Stomach (tissue), 9 donors: ENCODE measurements around the gene MAP4K5. TPM values are rescaled to one million over a fixed set of nuclear protein-coding genes. Genes with fewer than 3 reads are reported as not detected.

Experiments
- DNase-seq, 2 donors: peaks; one replicate each; pipeline versions ENCODE4 v3.0.0 to v3.0.0-alpha.2; 2013 to 2019
- H3K27ac ChIP-seq, 5 donors: fragments of 200-600 bp in 4 of 5; sonication (generic) in 4 of 5; one replicate each; pipeline ENCODE4 v1.5.1; 2013 to 2019; ENCODE audit warnings: mild to moderate bottlenecking in 1 of 5, moderate library complexity in 1 of 5
- H3K27me3 ChIP-seq, 3 donors: fragments of 200-600 bp; sonication (generic); one replicate each; pipeline ENCODE4 v1.5.1; 2017 to 2019; ENCODE audit warnings: mixed run types in 1 of 3
- H3K36me3 ChIP-seq, 4 donors: fragments of 200-600 bp; sonication (generic); 1 replicate in 3 of 4; 2 replicates in 1 of 4; pipeline ENCODE4 v1.5.1; 2016 to 2019
- H3K4me1 ChIP-seq, 4 donors: fragments of 200-600 bp; sonication (generic); one replicate each; pipeline ENCODE4 v1.5.1; 2016 to 2019
- H3K4me3 ChIP-seq, 4 donors: fragments of 200-600 bp; sonication (generic) in 3 of 4; one replicate each; pipeline ENCODE4 v1.5.1; 2016 to 2019; ENCODE audit warnings: mild to moderate bottlenecking in 1 of 4
- H3K9me3 ChIP-seq, 4 donors: fragments of 200-600 bp; sonication (generic); one replicate each; pipeline ENCODE4 v1.5.1; 2016 to 2019
- EP300 ChIP-seq: sonication (generic); formaldehyde crosslinking; IDR thresholded peaks from one replicate; pipeline ENCODE4 v1.6.1; 2017; ENCODE audit warnings: antibody characterized with exemption
- POLR2A ChIP-seq, 4 donors: fragments of 450-650 bp; IDR thresholded peaks; one replicate each; pipeline ENCODE4 v1.6.1; 2016; ENCODE audit warnings: antibody characterized with exemption in 4 of 4, control low read depth in 2 of 4, mild to moderate bottlenecking in 1 of 4, moderate library complexity in 1 of 4
- POLR2AphosphoS5 ChIP-seq, 3 donors: sonication (generic); formaldehyde crosslinking; IDR thresholded peaks; one replicate each; pipeline ENCODE4 v1.6.1; 2016; ENCODE audit warnings: antibody characterized with exemption in 3 of 3
- WGBS, 5 donors: extraction: QIAGEN DNeasy Blood & Tissue Kit in 3 of 5; methylation state at CpG; one replicate each; pipeline versions ENCODE4 v1.1.5 to v1.1.7; 2013 to 2018; 5-methylcytosine and 5-hydroxymethylcytosine counted together
- intact Hi-C: fragments of 100-400 bp; cut with DNase I; formaldehyde crosslinking; loops from one replicate; pipeline ENCODE4 v1.15.1; 2023; ENCODE audit warnings: low total_unique reads
- polyA plus RNA-seq, 3 donors: library from polyadenylated mRNA; stranded (reverse); fragments of 200-250 nt; gene quantifications; one replicate each; pipeline ENCODE4 v1.2.3, GENCODE V29; 2013
- total RNA-seq, 5 donors: library from RNA; depleted of rRNA; stranded (reverse); fragments of >200 nt; gene quantifications; one replicate each; pipeline versions ENCODE4 v1.1.0 to v1.2.3, GENCODE V29; 2014 to 2016
- TF ChIP-seq, protein P1 (sequence below), 7 experiments: fragments of 450-650 bp in 4 of 7; fragments of 200-600 bp in 3 of 7; sonication (generic) in 3 of 7; IDR thresholded peaks; one replicate each; pipeline ENCODE4 v1.5.1; 2016 to 2019; ENCODE audit warnings: antibody characterized with exemption in 7 of 7, control low read depth in 2 of 7, mild to moderate bottlenecking in 1 of 7
- donor health status: healthy with polysubstance abuse.
- donor health status: Bipolar disorder and iron deficiency.
- donor health status: healthy.

The MAP4K5 gene
- total and polyA plus RNA-seq, 8 donors = 6.4 to 297 (median 77.3) TPM

DNA sequence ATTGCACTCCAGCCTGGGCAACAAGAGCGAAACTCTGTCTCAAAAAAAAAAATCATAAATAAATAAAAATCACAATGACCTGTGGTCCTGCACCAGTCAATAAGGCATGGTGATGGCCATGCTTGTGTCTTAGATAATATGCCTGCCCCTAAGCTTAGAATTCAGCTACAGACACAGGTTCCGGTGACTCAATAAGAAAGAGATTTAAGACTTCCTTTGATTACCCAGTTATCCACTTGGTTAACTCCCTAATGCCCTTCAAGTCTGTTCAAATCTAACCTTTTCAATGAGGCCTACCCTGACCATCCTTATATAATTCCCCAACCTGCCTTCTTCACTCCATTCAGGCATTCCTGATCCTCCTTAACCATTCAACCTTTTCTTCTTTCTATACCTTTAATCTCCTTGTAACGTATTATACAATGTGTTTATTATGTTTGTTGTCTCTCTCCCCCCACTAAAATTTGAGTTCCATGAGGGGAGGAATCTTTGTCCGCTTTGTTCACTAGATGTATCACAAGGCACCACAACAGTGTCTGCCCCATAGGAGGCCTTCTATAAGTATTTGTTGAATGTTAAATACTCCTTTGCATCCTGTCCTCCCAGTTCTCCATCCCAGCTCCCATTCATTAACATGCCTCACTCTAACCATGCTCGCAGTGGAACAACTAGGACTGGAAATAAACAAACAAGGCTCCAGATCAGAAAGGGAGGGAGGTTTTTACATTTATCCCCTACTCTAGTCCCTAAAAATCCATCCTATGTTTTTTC, 8.9 kb downstream of the MAP4K5 start:
- no peak overlapping the region for H3K4me3 ChIP-seq
- H3K27me3 ChIP-seq = no peaks in the 10 kb centered on the region
- no peak for TF ChIP-seq POLR2AphosphoS5 (IDR thresholded peaks at IDR 0.05)
- no peak for TF ChIP-seq EP300
- TF ChIP-seq, protein P1, sequence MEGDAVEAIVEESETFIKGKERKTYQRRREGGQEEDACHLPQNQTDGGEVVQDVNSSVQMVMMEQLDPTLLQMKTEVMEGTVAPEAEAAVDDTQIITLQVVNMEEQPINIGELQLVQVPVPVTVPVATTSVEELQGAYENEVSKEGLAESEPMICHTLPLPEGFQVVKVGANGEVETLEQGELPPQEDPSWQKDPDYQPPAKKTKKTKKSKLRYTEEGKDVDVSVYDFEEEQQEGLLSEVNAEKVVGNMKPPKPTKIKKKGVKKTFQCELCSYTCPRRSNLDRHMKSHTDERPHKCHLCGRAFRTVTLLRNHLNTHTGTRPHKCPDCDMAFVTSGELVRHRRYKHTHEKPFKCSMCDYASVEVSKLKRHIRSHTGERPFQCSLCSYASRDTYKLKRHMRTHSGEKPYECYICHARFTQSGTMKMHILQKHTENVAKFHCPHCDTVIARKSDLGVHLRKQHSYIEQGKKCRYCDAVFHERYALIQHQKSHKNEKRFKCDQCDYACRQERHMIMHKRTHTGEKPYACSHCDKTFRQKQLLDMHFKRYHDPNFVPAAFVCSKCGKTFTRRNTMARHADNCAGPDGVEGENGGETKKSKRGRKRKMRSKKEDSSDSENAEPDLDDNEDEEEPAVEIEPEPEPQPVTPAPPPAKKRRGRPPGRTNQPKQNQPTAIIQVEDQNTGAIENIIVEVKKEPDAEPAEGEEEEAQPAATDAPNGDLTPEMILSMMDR (IDR thresholded peaks at IDR 0.05) = no peak
- no peak for TF ChIP-seq POLR2A (IDR thresholded peaks at IDR 0.05)
- peaks cover 7 to 80% (median 40%) of the 10 kb centered on the region in 4 donors for H3K4me1 ChIP-seq
- DNase-seq = no peak
- H3K36me3 ChIP-seq = peaks cover 0 to 3% (median 0%) of the 10 kb centered on the region in 4 donors
- no peaks in the 10 kb centered on the region for H3K9me3 ChIP-seq
- H3K27ac ChIP-seq = peak overlapping the region in 1 of 5 donors; percentile 44
- intact Hi-C loops = no loop called here
- 83 to 94% (median 89%) methylated on average over 5 of the region's 5 CpGs for WGBS, 5 donors

DNA sequence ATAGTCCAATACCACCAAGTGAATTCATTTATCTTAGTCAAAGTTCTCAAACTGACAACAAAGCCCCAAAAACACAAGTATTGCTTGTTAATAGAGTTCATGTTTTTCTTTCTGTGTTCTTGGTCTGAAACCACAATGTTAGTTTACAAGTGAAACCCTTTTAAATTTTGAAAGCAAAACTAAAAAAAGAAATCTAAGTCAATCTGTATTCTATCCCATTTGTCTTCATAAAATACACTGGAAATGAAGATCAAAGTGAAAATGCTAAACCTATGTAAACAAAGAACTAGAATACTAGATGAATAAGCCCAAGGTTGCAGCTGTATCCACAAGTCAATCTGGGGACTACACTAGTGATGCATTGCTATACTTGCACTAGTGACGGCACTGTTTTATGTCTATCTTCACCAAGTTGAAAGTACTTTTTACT, 10.4 kb downstream of the MAP4K5 start:
- no peak for DNase-seq
- 49 to 67% (median 52%) methylated on average over 1 of the region's 1 CpG for whole genome bisulfite sequencing, 5 donors
- intact Hi-C loops = no loop called here
- Histone ChIP-seq H3K4me1 (peaks cover 7 to 66% (median 34%) of the 10 kb centered on the region in 4 donors), H3K9me3 (no peaks in the 10 kb centered on the region), H3K27me3 (no peaks in the 10 kb centered on the region), H3K36me3 (peaks cover 0 to 3% (median 0%) of the 10 kb centered on the region in 4 donors), H3K27ac (peak overlapping the region in 3 of 5 donors; percentile 1 to 76 (median 72)), H3K4me3 (no peak overlapping the region)
- TF ChIP-seq POLR2A (IDR thresholded peaks at IDR 0.05) (no peak), EP300 (no peak), POLR2AphosphoS5 (IDR thresholded peaks at IDR 0.05) (no peak)
- TF ChIP-seq, protein P1 (IDR thresholded peaks at IDR 0.05) = no peak

DNA sequence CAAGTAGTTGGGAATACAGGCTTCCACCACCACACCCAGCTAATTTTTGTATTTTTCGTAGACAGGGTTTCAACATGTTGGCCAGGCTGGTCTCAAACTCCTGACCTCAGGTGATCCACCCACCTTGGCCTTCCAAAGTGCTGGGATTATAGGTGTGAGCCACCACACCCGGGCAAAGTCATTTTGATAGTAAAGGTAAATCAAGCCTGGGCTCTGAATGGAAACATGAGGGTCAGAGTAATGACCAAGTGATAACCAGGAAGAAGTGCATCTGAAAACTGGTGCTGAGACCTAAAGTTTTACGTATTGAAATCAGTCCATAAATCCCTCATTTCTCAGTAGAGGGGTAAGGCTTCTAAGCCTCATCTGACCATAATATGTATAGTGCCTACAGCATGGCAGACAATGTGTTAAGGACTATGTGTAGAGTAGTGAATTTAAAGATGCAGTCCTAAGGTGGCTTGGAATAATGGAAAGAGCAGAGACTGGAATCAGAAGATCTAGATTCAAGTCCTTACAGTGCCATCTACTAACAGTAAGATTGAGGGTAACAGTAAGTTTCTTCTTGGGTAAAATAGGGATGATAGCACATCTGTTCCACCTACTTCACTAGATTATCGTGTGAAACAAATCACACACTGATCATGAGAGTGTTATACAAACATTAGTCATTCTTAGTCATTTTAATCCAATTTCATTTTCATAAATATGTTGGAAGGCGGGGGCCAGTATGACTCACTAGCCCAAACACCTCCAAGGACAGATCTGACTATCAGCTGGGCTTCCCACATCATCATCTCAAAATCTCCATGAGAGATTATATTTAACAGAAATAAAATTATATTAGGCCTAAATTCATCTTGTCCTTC, 11.2 kb downstream of the MAP4K5 start:
- WGBS, 5 donors = 43 to 48% (median 45%) methylated on average over 5 of the region's 5 CpGs
- no peaks in the 10 kb centered on the region for H3K9me3 ChIP-seq
- TF ChIP-seq POLR2AphosphoS5 (IDR thresholded peaks at IDR 0.05) = peak in 1 of 3 donors; percentile 3
- TF ChIP-seq, protein P1 (IDR thresholded peaks at IDR 0.05) = no peak
- no peaks in the 10 kb centered on the region for H3K27me3 ChIP-seq
- no peak overlapping the region for H3K4me3 ChIP-seq
- peaks cover 0 to 3% (median 0%) of the 10 kb centered on the region in 4 donors for H3K36me3 ChIP-seq
- H3K27ac ChIP-seq = peak overlapping the region in 3 of 5 donors; percentile 17 to 76 (median 72)
- H3K4me1 ChIP-seq = peaks cover 7 to 62% (median 33%) of the 10 kb centered on the region in 4 donors
- intact Hi-C loops = no loop called here
- DNase-seq = no peak

DNA sequence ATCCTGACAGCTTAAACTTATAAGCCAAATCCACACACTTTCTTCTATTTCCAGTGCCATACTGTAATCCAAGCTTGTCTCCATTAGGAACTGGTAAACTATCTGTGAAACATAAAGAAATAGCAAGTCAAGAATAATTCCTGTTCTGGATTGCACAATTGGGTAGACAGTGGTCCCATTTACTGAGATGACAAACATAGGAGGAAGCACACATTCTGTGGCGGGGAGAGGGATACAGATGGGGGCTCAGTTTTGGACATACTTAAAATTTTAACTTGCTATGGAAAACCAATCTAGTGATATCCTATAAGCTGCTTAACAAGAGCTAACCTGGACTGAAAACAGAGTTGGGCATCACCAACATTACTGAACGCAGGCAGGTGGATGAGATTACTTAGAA, 16.3 kb downstream of the MAP4K5 start:
- intact Hi-C loops = no loop called here
- Histone ChIP-seq H3K4me1 (peaks cover 2 to 24% (median 8%) of the 10 kb centered on the region in 4 donors), H3K36me3 (no peaks in the 10 kb centered on the region), H3K27me3 (no peaks in the 10 kb centered on the region), H3K4me3 (no peak overlapping the region), H3K9me3 (no peaks in the 10 kb centered on the region), H3K27ac (no peak overlapping the region)
- WGBS, 5 donors = 92 to 96% (median 93%) methylated on average over 2 of the region's 2 CpGs
- TF ChIP-seq, protein P1 (IDR thresholded peaks at IDR 0.05) = no peak
- TF ChIP-seq POLR2AphosphoS5 (IDR thresholded peaks at IDR 0.05) (no peak), POLR2A (IDR thresholded peaks at IDR 0.05) (no peak), EP300 (no peak)
- no peak for DNase-seq
